K562 (cell line): ENCODE results near the gene PRSS8. TPM values are rescaled to one million over a fixed set of nuclear protein-coding genes. Genes with fewer than 3 reads are reported as not detected.

Experiments used
- ATAC-seq: fragments of 200-7000 bp; cut with Tn5 transposase; 3 replicates; pipeline ENCODE4 v1.9.1; 2020; ENCODE audit warnings: moderate library complexity
- BruUV-seq: library from RNA; stranded (reverse); fragments of 400-500 nt; replicated peaks from 2 replicates; lab custom pipeline; 2021; lab: Mats Ljungman, UMichigan
- CTCF ChIA-PET: fragments of 300-600 bp; formaldehyde crosslinking; extraction: SDS; loops from one replicate; lab custom pipeline; 2021; ENCODE audit warnings: low intra/inter-chr PET ratio; lab: Yijun Ruan, JAX
- POLR2A ChIA-PET: fragments of 300-600, 350-650 bp; sonication (Branson Sonifier 250); formaldehyde crosslinking; extraction: SDS; loops from one replicate; lab custom pipeline; 2021; ENCODE audit warnings: antibody characterized with exemption, inconsistent platforms; lab: Yijun Ruan, JAX
- DNase-seq, 4 experiments: peaks; one replicate each; pipeline versions ENCODE4 v3.0.0 to v3.0.0-alpha.2; 2011 to 2018; ENCODE audit warnings: low spot score in 3 of 4, mixed read lengths in 3 of 4; ENCODE audit errors: extremely low read depth in 1 of 4
- FAIRE-seq: peaks from 2 replicates; lab custom pipeline; 2011; peaks lifted over from hg19 to GRCh38; lab: Jason Lieb, UNC
- H2AFZ ChIP-seq: 2 replicates; pipeline ENCODE4 v1.6.0; 2011; ENCODE audit warnings: low read depth, low read length, control low read depth, inconsistent platforms
- H3K27ac ChIP-seq: fragments of 200-600 bp; 3 replicates; pipeline ENCODE4 v1.8.0; 2011; ENCODE audit warnings: low read depth, mild to moderate bottlenecking, control low read depth, inconsistent platforms, low read length, moderate library complexity, mixed read lengths; ENCODE audit errors: extremely low read depth
- H3K27me3 ChIP-seq, 2 experiments: fragments of 300-600 bp in 1 of 2; 2 replicates in 1 of 2; 3 replicates in 1 of 2; pipeline versions ENCODE4 v1.6.0 to v1.8.0; 2011; ENCODE audit warnings: inconsistent platforms in 2 of 2, low read length in 2 of 2, mild to moderate bottlenecking in 1 of 2, mixed read lengths in 1 of 2, moderate library complexity in 1 of 2; ENCODE audit not compliant: control insufficient read depth in 2 of 2, insufficient read depth in 2 of 2
- H3K36me3 ChIP-seq: fragments of 300-600 bp; 3 replicates; pipeline ENCODE4 v1.8.0; 2011; ENCODE audit warnings: mild to moderate bottlenecking, low read length, inconsistent platforms; ENCODE audit not compliant: control insufficient read depth, insufficient read depth
- H3K4me1 ChIP-seq, 2 experiments: fragments of 200-600 bp in 1 of 2; replicated peaks in 1 of 2; 2 replicates in 1 of 2; 3 replicates in 1 of 2; pipeline versions ENCODE4 v1.5.1 to v1.8.0; 2011; ENCODE audit warnings: inconsistent platforms in 2 of 2, low read length in 2 of 2, mild to moderate bottlenecking in 1 of 2, mixed read lengths in 1 of 2, moderate library complexity in 1 of 2; ENCODE audit not compliant: control insufficient read depth in 2 of 2, insufficient read depth in 2 of 2
- H3K4me2 ChIP-seq: 2 replicates; pipeline ENCODE4 v1.6.1; 2011; ENCODE audit warnings: low read length, control low read depth, inconsistent platforms, mixed read lengths; ENCODE audit not compliant: insufficient read depth
- H3K4me3 ChIP-seq: fragments of 200-600 bp; sonication (generic), shearing (Covaris generic); 2 replicates; pipeline ENCODE4 v1.5.1; 2016; ENCODE audit warnings: control low read depth, inconsistent platforms
- H3K79me2 ChIP-seq: fragments of 200-600 bp; 3 replicates; pipeline ENCODE4 v1.8.0; 2011; ENCODE audit warnings: low read length, inconsistent platforms; ENCODE audit not compliant: control insufficient read depth, insufficient read depth
- H3K9ac ChIP-seq, 2 experiments: 2 replicates each; pipeline versions ENCODE4 v1.6.0 to v1.6.1; 2011; ENCODE audit warnings: low read depth in 2 of 2, low read length in 2 of 2, control low read depth in 1 of 2, inconsistent platforms in 1 of 2, mild to moderate bottlenecking in 1 of 2, mixed read lengths in 1 of 2; ENCODE audit not compliant: insufficient read depth in 1 of 2
- H3K9me1 ChIP-seq: one replicate; pipeline ENCODE4 v1.6.0; 2011; ENCODE audit warnings: inconsistent platforms, mild to moderate bottlenecking, low read length, moderate library complexity; ENCODE audit not compliant: control insufficient read depth, insufficient read depth
- H3K9me3 ChIP-seq: replicated peaks from 2 replicates; pipeline ENCODE4 v1.5.1; 2011; ENCODE audit warnings: low read depth, low read length, inconsistent platforms; ENCODE audit not compliant: control insufficient read depth, insufficient read depth
- H4K20me1 ChIP-seq: replicated peaks from 2 replicates; pipeline ENCODE4 v1.6.1; 2011; ENCODE audit warnings: low read length, inconsistent platforms, mixed read lengths; ENCODE audit not compliant: control insufficient read depth, insufficient read depth
- NFYB ChIP-seq: IDR thresholded peaks from 2 replicates; pipeline ENCODE4 v1.6.1; 2011; ENCODE audit warnings: mild to moderate bottlenecking, moderate library complexity; ENCODE audit not compliant: insufficient read length; ENCODE audit errors: extremely low read depth
- WGBS: fragments of 100-300 bp; shearing (Covaris generic); methylation state at CpG from one replicate; pipeline ENCODE4 v1.1.6; 2016; ENCODE audit warnings: low coverage, mixed read lengths; ENCODE audit not compliant: insufficient coverage; ENCODE audit errors: missing lambda C conversion rate; 5-methylcytosine and 5-hydroxymethylcytosine counted together
- in situ Hi-C: fragments of 300-500 bp; cut with MboI; formaldehyde crosslinking; loops from 4 replicates; pipeline ENCODE4 v1.15.0; 2018; ENCODE audit warnings: inconsistent platforms, mixed read lengths
- intact Hi-C: fragments of 100-400 bp; cut with micrococcal nuclease; formaldehyde crosslinking; loops from 2 replicates; pipeline ENCODE4 v1.14.2; 2022
- polyA plus RNA-seq, 8 experiments: library from polyadenylated mRNA; depleted of rRNA in 4 of 8; stranded (reverse) in 5 of 8; unstranded in 3 of 8; fragments of >200 nt; fragmentation: Nextera tagmentation in 2 of 8; fragmentation: Illumina TruSeq in 1 of 8; extraction: Ambion mirVana in 2 of 8; extraction: Trizol in 1 of 8; gene quantifications; 2 replicates each; pipeline versions ENCODE4 v1.2.1 to v1.2.3, GENCODE V29; 2011 to 2014; ENCODE audit warnings: inconsistent platforms in 1 of 8, missing spikeins in 1 of 8
- total RNA-seq, 7 experiments: library from RNA; depleted of rRNA in 6 of 7; stranded (reverse); fragments of >200 nt in 6 of 7; fragmentation: Illumina TruSeq in 2 of 7; extraction: Trizol in 2 of 7; gene quantifications; 2 replicates each; pipeline versions ENCODE4 v1.2.1 to v1.2.3, GENCODE V29; 2011 to 2021; ENCODE audit warnings: low replicate concordance in 1 of 7
- TF ChIP-seq, protein P1 (sequence below), 3 experiments: IDR thresholded peaks in 2 of 3; conservative IDR thresholded peaks in 1 of 3; 2 replicates each; pipeline ENCODE4 v1.5.1; 2011 to 2012; ENCODE audit warnings: low read length in 3 of 3, mild to moderate bottlenecking in 3 of 3, control low read depth in 2 of 3, improper control_type of control experiment in 1 of 3, inconsistent platforms in 1 of 3, low read depth in 1 of 3, mixed read lengths in 1 of 3, moderate library complexity in 1 of 3; ENCODE audit not compliant: insufficient read depth in 2 of 3

The PRSS8 gene
- total and polyA plus RNA-seq, 9 of the 15 experiments (the other 6 are each of a cell fraction or from before 2014, with no cell fraction given) = 0.25 to 3.9 (median 1.3) TPM; not detected in 1

DNA sequence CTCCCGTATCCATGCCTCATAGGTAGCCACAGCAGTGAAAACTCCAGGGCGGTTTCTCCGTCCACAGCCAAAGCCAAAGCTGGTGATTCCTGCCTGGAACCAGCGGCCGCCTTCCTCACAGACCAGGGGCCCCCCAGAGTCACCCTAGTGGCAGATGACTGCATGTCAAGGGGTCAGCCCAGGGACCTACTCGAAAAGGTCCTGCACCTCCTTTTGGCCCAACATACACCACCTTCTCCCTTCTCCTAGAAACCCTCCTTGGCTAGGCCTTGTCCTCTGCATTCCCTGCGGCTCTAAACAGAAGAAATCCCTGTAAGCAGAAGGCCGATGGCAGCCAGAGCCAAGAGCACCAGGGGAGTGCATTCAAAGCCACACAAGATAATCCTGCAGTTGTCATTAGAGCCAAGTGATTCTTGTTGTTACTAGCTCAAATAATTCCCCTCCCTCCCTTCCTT lies 8.2 kb upstream of the PRSS8 start:
- peak in 1 of 4 experiments; percentile 5 for DNase-seq
- Histone ChIP-seq H3K27ac (no peak overlapping the region), H3K9ac (no peak overlapping the region; a peak in 1 of 4 replicates), H2AFZ (no peak overlapping the region), H4K20me1 (no peaks in the 10 kb centered on the region; the same call in 1 of the 2 replicates), H3K9me1 (no peaks in the 10 kb centered on the region), H3K36me3 (no peaks in the 10 kb centered on the region), H3K9me3 (no peaks in the 10 kb centered on the region), H3K4me3 (no peak overlapping the region), H3K79me2 (no peaks in the 10 kb centered on the region), H3K4me1 (peaks cover 12 to 47% of the 10 kb centered on the region in 2 experiments), H3K4me2 (no peak overlapping the region), H3K27me3 (peaks cover 15 to 21% of the 10 kb centered on the region in 2 experiments; a peak in 4 of 5 replicates)
- in situ Hi-C loops = no loop called here
- no TSS peak for BruUV-seq
- no peak for FAIRE-seq
- intact Hi-C loops = loop anchor here (2.0 to 10.0 kb wide), 4 partner anchors 27 to 159 kb away; partner anchors contain the start of genes BCKDK, HSD3B7, KAT8 and ZNF646
- ChIA-PET POLR2A (interaction anchor here (0.6 to 3.5 kb wide), 4 partner anchors 9 to 726 kb away, joined by 3 to 24 read pairs (median 3); partner anchors contain the start of genes FUS and KAT8), CTCF (no interaction called here)
- ATAC-seq = no peak
- WGBS = 72% methylated on average over 5 of the region's 8 CpGs
- TF ChIP-seq, protein P1, sequence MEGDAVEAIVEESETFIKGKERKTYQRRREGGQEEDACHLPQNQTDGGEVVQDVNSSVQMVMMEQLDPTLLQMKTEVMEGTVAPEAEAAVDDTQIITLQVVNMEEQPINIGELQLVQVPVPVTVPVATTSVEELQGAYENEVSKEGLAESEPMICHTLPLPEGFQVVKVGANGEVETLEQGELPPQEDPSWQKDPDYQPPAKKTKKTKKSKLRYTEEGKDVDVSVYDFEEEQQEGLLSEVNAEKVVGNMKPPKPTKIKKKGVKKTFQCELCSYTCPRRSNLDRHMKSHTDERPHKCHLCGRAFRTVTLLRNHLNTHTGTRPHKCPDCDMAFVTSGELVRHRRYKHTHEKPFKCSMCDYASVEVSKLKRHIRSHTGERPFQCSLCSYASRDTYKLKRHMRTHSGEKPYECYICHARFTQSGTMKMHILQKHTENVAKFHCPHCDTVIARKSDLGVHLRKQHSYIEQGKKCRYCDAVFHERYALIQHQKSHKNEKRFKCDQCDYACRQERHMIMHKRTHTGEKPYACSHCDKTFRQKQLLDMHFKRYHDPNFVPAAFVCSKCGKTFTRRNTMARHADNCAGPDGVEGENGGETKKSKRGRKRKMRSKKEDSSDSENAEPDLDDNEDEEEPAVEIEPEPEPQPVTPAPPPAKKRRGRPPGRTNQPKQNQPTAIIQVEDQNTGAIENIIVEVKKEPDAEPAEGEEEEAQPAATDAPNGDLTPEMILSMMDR (IDR thresholded peaks at IDR 0.05 in 2 of 3, conservative IDR thresholded peaks at IDR 0.05 in 1 of 3; ENCODE audit: insufficient read depth in 2 of 3, low read depth in 1 of 3, low read length in 3 of 3) = 0 out of 6 replicates have a peak, but pooled peaks of 1 of the 3 experiments have one; percentile 16
- TF ChIP-seq NFYB = no peak
